Activated T-cell treated with anti-CD3 and anti-CD28 coated beads for 1 hour (primary cell): ENCODE measurements around the gene SORBS1.

Experiments
- DNase-seq: peaks from one replicate; pipeline ENCODE4 v3.0.0-alpha.2; 2020; ENCODE audit warnings: low read depth

The SORBS1 gene

GRCh38 chr10:95346715-95347401 lies 214.3 kb downstream of the SORBS1 start:
- no peak for DNase-seq

- no peak for DNase-seq
Observed at GRCh38 chr10:95343573-95343972, 217.6 kb downstream of the SORBS1 start.

GRCh38 chr10:95341716-95342130 lies 219.4 kb downstream of the SORBS1 start:
- no peak for DNase-seq

- no peak for DNase-seq
Observed at GRCh38 chr10:95339863-95340262, 221.3 kb downstream of the SORBS1 start.

- no peak for DNase-seq
Observed at GRCh38 chr10:95337423-95338160, 223.6 kb downstream of the SORBS1 start.

- DNase-seq, result no peak
Observed at GRCh38 chr10:95336702-95337101, 224.5 kb downstream of the SORBS1 start.

GRCh38 chr10:95335933-95336699 lies 225.1 kb downstream of the SORBS1 start:
- no peak for DNase-seq

GRCh38 chr10:95334805-95335144 lies 226.4 kb downstream of the SORBS1 start:
- DNase-seq, result no peak

- no peak for DNase-seq
Observed at GRCh38 chr10:95333997-95334804, 227.0 kb downstream of the SORBS1 start.

- no peak for DNase-seq
Observed at GRCh38 chr10:95332666-95333249, 228.4 kb downstream of the SORBS1 start.

- no peak for DNase-seq
Observed at GRCh38 chr10:95331596-95332130, 229.5 kb downstream of the SORBS1 start.

- no peak for DNase-seq
Observed at GRCh38 chr10:95330966-95331453, 230.2 kb downstream of the SORBS1 start.

- DNase-seq, result no peak
Observed at GRCh38 chr10:95329296-95329695, 231.9 kb downstream of the SORBS1 start.

GRCh38 chr10:95328013-95328412 lies 233.2 kb downstream of the SORBS1 start:
- DNase-seq, result no peak

- no peak for DNase-seq
Observed at GRCh38 chr10:95327367-95327766, 233.8 kb downstream of the SORBS1 start.

- DNase-seq, result no peak
Observed at GRCh38 chr10:95326396-95326795, 234.8 kb downstream of the SORBS1 start.

- DNase-seq, result no peak
Observed at GRCh38 chr10:95325863-95326262, 235.3 kb downstream of the SORBS1 start.

GRCh38 chr10:95324436-95325268 lies 236.5 kb downstream of the SORBS1 start:
- DNase-seq, result no peak

GRCh38 chr10:95321554-95322301 lies 239.4 kb downstream of the SORBS1 start:
- no peak for DNase-seq

- DNase-seq, result no peak
Observed at GRCh38 chr10:95319239-95319638, 241.9 kb downstream of the SORBS1 start.
